ENCODE data around the gene PLCB3. TPM values are rescaled to one million over a fixed set of nuclear protein-coding genes. Genes with fewer than 3 reads are reported as not detected.
A peak's percentile ranks its signal among the peaks of the same experiment; 100 is the strongest.

PLCB3 gene
- total and polyA plus RNA-seq, 2 of the 13 experiments (the other 11 are each of a cell fraction or from before 2014, with no cell fraction given) = 7.5 to 13.8 TPM

- no peak for TF ChIP-seq THRA (CRISPR knock-in tag; IDR thresholded peaks at IDR 0.05; ENCODE audit: borderline replicate concordance)
- TF ChIP-seq SMC3 (IDR thresholded peaks at IDR 0.05; ENCODE audit: low read length) = no peak
- no peak for TF ChIP-seq CREBL2 (CRISPR knock-in tag; IDR thresholded peaks at IDR 0.05; ENCODE audit: borderline replicate concordance)
- TF ChIP-seq MTA1 (CRISPR knock-in tag; IDR thresholded peaks at IDR 0.05; ENCODE audit: borderline replicate concordance) = no peak
- no peak for TF ChIP-seq U2AF2 (IDR thresholded peaks at IDR 0.05; ENCODE audit: low read depth, low read length)
- TF ChIP-seq BORCS8-MEF2B (CRISPR knock-in tag; IDR thresholded peaks at IDR 0.05) = peak; percentile 59; the same call in 1 of the 2 replicates
- TF ChIP-seq HNRNPL (IDR thresholded peaks at IDR 0.05; ENCODE audit: low read depth, low read length) = peak; percentile 83
- TF ChIP-seq ZNF44 (CRISPR knock-in tag; IDR thresholded peaks at IDR 0.05) = no peak
- TF ChIP-seq TEAD3 (CRISPR knock-in tag; optimal IDR thresholded peaks at IDR 0.05; ENCODE audit: borderline replicate concordance) = no peak
- TF ChIP-seq KAT2B (IDR thresholded peaks at IDR 0.05; ENCODE audit: borderline replicate concordance, low read depth, low read length) = no peak
- 0 out of 2 replicates have a peak, but pooled peaks have one; percentile 20 for TF ChIP-seq ZNF333 (CRISPR knock-in tag; IDR thresholded peaks at IDR 0.05; ENCODE audit: borderline replicate concordance)
- TF ChIP-seq SRF (IDR thresholded peaks at IDR 0.05; ENCODE audit: low read depth, low read length) = no peak
- no peak for TF ChIP-seq STAT6 (CRISPR knock-in tag; IDR thresholded peaks at IDR 0.05; ENCODE audit: borderline replicate concordance)
- TF ChIP-seq GATAD2A (CRISPR knock-in tag; IDR thresholded peaks at IDR 0.05) = no peak
- TF ChIP-seq AHDC1 (CRISPR knock-in tag; IDR thresholded peaks at IDR 0.05; ENCODE audit: borderline replicate concordance) = no peak
These were observed 16.5 kb upstream of the PLCB3 start (continued) for GRCh38 chr11:64234647-64235379.
